Hindlimb muscle (tissue), 1 donor: ENCODE results near the gene PLCG1. TPM values are rescaled to one million over a fixed set of nuclear protein-coding genes. Genes with fewer than 3 reads are reported as not detected.
A peak's percentile ranks its signal among the peaks of the same experiment; 100 is the strongest.

ENCODE experiments used
- DNase-seq: peaks from one replicate; pipeline ENCODE4 v3.0.0-alpha.2; 2013
- polyA plus RNA-seq: library from polyadenylated mRNA; unstranded; fragments of 120-200 nt; gene quantifications from one replicate; pipeline ENCODE4 v1.2.1, GENCODE V29; 2013; ENCODE audit not compliant: insufficient read length

PLCG1 gene
- polyA plus RNA-seq, 1 donor: 88.7 TPM

DNA sequence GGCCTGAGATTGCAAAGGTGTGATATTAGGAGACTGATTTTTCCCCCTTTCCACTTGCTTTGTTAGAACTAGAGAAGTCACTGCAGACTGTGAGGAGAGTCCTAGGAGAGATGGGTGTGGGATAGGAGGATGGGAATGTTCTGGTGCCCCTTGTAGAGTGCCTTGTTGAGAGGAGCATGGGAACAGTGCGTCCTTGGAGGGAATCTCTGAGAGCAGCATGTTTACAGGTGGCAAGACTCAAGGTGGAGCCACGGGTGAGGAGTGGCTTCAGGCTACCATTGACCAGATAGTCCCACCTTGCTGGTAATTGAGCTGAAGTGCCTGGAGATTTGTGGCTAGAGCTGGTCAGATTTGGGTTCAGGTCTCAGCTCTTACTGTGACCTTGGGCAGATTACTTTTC, 6.0 kb downstream of the PLCG1 start:
- DNase-seq: no peak

DNA sequence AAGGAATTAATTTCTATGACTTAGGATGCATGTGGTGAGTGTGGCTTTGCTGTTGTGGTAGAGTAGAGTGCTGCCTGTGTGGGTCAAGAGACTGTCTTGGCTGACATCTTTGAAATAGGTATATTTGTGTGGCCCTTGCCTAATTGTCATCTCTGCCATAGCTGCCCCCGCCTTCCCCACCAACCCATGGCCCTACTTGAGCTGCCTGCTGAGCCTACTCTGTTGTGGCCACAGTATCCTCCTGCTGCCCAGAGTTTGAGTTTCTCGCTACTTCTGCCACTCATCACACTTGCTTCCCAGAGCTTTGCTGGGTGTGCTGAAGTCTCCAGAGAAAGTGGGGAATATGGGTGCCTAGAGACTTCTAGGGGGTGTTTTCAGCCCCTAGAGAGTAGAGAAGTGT, 8.0 kb downstream of the PLCG1 start:
- no peak for DNase-seq

- DNase-seq: peak; percentile 38
Measured at GRCh38 chr20:41145821-41146620, 8.7 kb downstream of the PLCG1 start.

DNA sequence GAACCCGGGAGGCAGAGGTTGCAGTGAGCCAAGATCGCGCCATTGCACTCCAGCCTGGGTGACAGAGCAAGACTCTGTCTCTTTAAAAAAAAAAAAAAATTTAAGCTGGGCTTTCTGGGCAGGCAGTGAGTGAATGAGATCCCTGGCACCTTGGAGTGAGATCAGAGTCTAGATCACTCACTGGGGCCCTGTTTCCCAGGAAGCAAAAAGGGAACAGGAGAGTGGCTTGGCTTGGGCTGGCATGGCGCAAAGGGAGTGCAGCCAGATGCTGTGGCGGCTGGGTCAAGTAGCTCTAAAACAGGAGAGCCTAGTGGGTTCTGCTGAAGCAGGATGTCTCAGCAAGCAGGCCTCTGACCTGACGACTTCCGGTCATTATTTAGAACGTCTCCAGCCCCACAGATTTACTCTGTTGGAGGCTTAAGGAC, 10.4 kb downstream of the PLCG1 start:
- no peak for DNase-seq

GRCh38 chr20:41148942-41149341, 11.6 kb downstream of the PLCG1 start:
- DNase-seq: no peak

- DNase-seq: no peak
Measured at GRCh38 chr20:41150664-41151063, 13.3 kb downstream of the PLCG1 start.

DNA sequence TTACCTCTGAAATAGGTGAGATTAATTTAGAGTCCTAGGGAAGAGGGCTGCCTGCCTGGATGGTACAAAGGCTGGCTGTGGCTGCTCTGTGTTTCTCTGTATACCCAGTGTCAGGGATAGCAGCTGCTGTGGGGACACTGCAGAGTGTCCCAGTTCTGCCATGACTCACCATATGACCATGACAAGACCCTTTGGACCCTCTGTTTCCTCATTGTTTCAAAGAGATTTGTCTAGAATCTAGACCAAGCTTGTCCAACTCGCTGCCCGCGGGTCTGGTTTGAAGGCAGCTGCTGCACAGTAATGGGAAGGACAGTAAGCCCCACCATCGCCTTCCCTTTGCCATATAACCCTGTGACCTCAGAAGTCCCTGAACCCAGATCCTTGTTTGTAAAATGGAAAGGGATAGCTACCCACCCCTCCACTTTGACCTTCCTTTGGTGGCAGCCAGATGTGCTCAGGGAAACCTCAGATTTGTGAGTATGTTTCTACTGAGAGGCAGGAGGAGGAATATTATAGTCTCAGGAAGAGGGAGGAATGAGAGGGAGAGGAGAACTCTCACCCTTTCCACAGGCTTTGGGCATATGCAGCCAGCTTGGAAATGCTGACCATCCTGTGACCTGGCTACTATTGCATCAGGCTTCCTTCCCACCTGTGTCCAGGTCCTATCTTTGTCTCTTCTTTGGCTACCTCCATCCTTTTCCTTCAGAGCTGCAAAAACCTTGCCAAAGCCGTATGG, 14.0 kb downstream of the PLCG1 start:
- DNase-seq: no peak

- no peak for DNase-seq
Measured at GRCh38 chr20:41152108-41152757, 14.9 kb downstream of the PLCG1 start.

GRCh38 chr20:41154436-41155176, 17.3 kb downstream of the PLCG1 start:
- no peak for DNase-seq

DNA sequence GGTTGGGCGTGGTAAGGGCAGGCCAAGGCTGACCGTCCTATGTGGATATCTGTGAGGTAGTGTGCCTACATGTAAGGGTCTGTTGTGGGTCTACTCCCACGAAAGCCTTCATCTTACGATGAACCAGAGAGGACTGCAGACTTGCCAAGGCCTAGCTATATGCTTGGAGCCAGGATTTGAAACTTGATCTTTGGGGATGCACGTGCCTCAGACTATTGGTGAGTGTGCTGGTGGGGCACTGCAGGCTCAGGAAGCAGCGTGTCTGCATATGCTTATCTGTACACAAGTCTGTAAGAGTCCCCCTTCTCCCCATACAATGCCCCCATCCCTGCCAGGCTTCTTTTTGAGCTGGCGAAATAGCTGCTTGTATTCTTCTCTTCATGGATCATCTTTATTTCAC, 17.9 kb downstream of the PLCG1 start:
- no peak for DNase-seq

DNA sequence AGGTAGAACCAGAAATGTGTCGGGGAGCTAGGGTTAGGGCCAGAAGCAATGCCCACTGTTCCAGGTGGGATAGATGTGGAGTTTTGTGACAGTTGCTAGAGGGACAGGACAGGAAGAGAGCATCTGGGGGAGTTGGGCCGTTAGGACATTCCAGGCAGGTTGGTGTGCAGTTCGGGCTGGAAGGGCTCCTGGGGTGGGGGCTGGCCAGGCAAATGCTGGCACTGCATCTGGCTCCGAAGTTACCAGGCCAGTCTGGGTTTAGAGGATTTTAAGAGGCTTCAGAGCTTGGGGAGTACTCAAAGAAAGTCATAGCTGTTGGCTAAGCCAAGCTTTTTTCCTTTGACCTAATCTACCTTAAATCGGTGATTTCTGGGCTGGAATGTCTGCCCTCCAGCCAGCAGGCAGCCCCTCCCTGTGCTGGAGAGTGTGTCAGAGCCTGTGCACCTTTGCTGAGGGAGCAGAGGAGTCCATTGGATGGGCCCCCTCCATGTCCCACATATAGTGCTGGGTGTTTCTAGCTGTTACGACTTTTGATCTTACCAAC, 20.8 kb downstream of the PLCG1 start:
- DNase-seq: no peak

GRCh38 chr20:41159547-41159946, 22.2 kb downstream of the PLCG1 start:
- no peak for DNase-seq

- no peak for DNase-seq
Measured at GRCh38 chr20:41160686-41161085, 23.3 kb downstream of the PLCG1 start.

GRCh38 chr20:41161886-41162285, 24.5 kb downstream of the PLCG1 start:
- no peak for DNase-seq

- no peak for DNase-seq
Measured at GRCh38 chr20:41162396-41162795, 25.1 kb downstream of the PLCG1 start.

GRCh38 chr20:41163821-41164220, 26.5 kb downstream of the PLCG1 start:
- DNase-seq: no peak

GRCh38 chr20:41165001-41165882, 27.9 kb downstream of the PLCG1 start:
- no peak for DNase-seq

DNA sequence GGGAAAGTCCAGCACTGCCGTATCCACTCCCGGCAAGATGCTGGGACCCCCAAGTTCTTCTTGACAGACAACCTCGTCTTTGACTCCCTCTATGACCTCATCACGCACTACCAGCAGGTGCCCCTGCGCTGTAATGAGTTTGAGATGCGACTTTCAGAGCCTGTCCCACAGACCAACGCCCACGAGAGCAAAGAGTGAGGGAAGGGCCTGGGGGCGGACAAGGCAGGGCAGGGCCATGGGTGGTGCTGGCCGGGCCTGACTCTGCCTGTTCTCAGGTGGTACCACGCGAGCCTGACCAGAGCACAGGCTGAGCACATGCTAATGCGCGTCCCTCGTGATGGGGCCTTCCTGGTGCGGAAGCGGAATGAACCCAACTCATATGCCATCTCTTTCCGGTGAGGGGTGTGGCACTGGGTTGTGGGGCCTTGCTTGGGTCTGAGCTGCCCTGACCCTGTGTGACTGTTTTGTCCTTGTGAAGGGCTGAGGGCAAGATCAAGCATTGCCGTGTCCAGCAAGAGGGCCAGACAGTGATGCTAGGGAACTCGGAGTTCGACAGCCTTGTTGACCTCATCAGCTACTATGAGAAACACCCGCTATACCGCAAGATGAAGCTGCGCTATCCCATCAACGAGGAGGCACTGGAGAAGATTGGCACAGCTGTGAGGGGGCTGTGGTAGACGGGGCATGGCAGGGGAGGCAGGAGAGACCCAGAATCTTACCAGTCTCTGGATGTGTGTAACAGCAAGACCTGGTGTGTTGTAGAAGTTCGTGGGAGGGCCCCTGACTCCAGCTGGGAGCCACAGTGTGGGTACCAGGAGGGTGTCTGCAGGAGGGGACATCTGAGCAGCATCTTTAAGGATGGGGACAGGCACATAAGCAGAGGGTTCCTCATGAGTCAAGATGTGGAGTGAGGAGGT, 29.1 kb downstream of the PLCG1 start:
- no peak for DNase-seq

- DNase-seq: no peak
Measured at GRCh38 chr20:41167118-41167470, 29.8 kb downstream of the PLCG1 start.

- DNase-seq: no peak
Measured at GRCh38 chr20:41167481-41168253, 30.3 kb downstream of the PLCG1 start.
